GM12878 (cell line): Measurements from ENCODE around the gene DOCK2. TPM values are rescaled to one million over a fixed set of nuclear protein-coding genes. Genes with fewer than 3 reads are reported as not detected.

Source experiments
- ATAC-seq: fragments of 200-7000 bp; cut with Tn5 transposase; 3 replicates; pipeline ENCODE4 v1.9.1; 2020; ENCODE audit warnings: mild to moderate bottlenecking, moderate library complexity
- BruUV-seq: library from RNA; stranded (reverse); fragments of 400-500 nt; replicated peaks from 2 replicates; lab custom pipeline; 2021; lab: Mats Ljungman, UMichigan
- CTCF ChIA-PET: fragments of 300-600 bp; sonication (Branson Sonifier 250); formaldehyde crosslinking; extraction: SDS; loops from one replicate; lab custom pipeline; 2021; ENCODE audit warnings: inconsistent platforms; lab: Yijun Ruan, JAX
- POLR2A ChIA-PET: fragments of 350-600 bp; formaldehyde crosslinking; extraction: SDS; loops from one replicate; lab custom pipeline; 2021; ENCODE audit warnings: inconsistent platforms; lab: Charles Lee
- RAD21 ChIA-PET: fragments of 300-600 bp; sonication (Branson Sonifier 250); formaldehyde crosslinking; loops from one replicate; lab custom pipeline; 2023; ENCODE audit warnings: antibody characterized with exemption; ENCODE audit not compliant: unreplicated experiment; lab: Charles Lee
- SMC1A ChIA-PET: fragments of 300-600 bp; sonication (Branson Sonifier 250); formaldehyde crosslinking; loops from one replicate; lab custom pipeline; 2023; ENCODE audit not compliant: unreplicated experiment, uncharacterized antibody; lab: Charles Lee
- DNase-seq: peaks from one replicate; pipeline ENCODE4 v3.0.0-alpha.2; 2011; ENCODE audit warnings: low read depth, low spot score
- FAIRE-seq: peaks from 3 replicates; lab custom pipeline; 2011; peaks lifted over from hg19 to GRCh38; lab: Jason Lieb, UNC
- H2AFZ ChIP-seq: 2 replicates; pipeline ENCODE4 v1.6.0; 2011; ENCODE audit warnings: low read depth, low read length, control low read depth; ENCODE audit not compliant: control insufficient read depth
- H3K27ac ChIP-seq: 2 replicates; pipeline ENCODE4 v1.5.1; 2011; ENCODE audit warnings: control low read depth; ENCODE audit not compliant: control insufficient read depth, insufficient read depth
- H3K27me3 ChIP-seq, 2 experiments: replicated peaks in 1 of 2; 2 replicates each; pipeline versions ENCODE4 v1.6.0 to v1.6.1; 2011; ENCODE audit warnings: low read length in 1 of 2; ENCODE audit not compliant: control insufficient read depth in 2 of 2, insufficient read depth in 2 of 2
- H3K36me3 ChIP-seq, 2 experiments: 2 replicates each; pipeline ENCODE4 v1.5.1; 2011; ENCODE audit warnings: low read length in 1 of 2; ENCODE audit not compliant: control insufficient read depth in 2 of 2, insufficient read depth in 2 of 2
- H3K4me1 ChIP-seq: 2 replicates; pipeline ENCODE4 v1.6.1; 2011; ENCODE audit warnings: mild to moderate bottlenecking, low read length, moderate library complexity, mixed read lengths; ENCODE audit not compliant: control insufficient read depth, insufficient read depth
- H3K4me2 ChIP-seq: 2 replicates; pipeline ENCODE4 v1.6.0; 2011; ENCODE audit warnings: control low read depth; ENCODE audit not compliant: control insufficient read depth, insufficient read depth
- H3K4me3 ChIP-seq: fragments of 200-600 bp; sonication (generic); 2 replicates; pipeline ENCODE4 v1.5.1; 2016
- H3K79me2 ChIP-seq: 2 replicates; pipeline ENCODE4 v1.6.0; 2011; ENCODE audit warnings: low read length; ENCODE audit not compliant: control insufficient read depth, insufficient read depth
- H3K9ac ChIP-seq: 2 replicates; pipeline ENCODE4 v1.8.0; 2011; ENCODE audit warnings: low read length, control low read depth, mixed read lengths; ENCODE audit not compliant: control insufficient read depth, insufficient read depth
- H3K9me3 ChIP-seq: replicated peaks from 3 replicates; pipeline ENCODE4 v1.5.1; 2011; ENCODE audit warnings: mild to moderate bottlenecking, low read length; ENCODE audit not compliant: control insufficient read depth, insufficient read depth
- H4K20me1 ChIP-seq: 2 replicates; pipeline ENCODE4 v1.6.0; 2011; ENCODE audit not compliant: control insufficient read depth, insufficient read depth
- BRCA1 ChIP-seq: IDR thresholded peaks from 2 replicates; pipeline ENCODE4 v1.6.1; 2011; ENCODE audit warnings: low read depth, low read length, improper control_type of control experiment
- GABPA ChIP-seq: IDR thresholded peaks from 2 replicates; pipeline ENCODE4 v1.6.1; 2014; ENCODE audit warnings: antibody characterized with exemption, low read depth, mild to moderate bottlenecking, inconsistent platforms
- PML ChIP-seq: IDR thresholded peaks from 2 replicates; pipeline ENCODE4 v1.6.1; 2012; ENCODE audit warnings: low read length, inconsistent platforms
- PRDM15 ChIP-seq: fragments of 450-650 bp; formaldehyde crosslinking; IDR thresholded peaks from 2 replicates; pipeline ENCODE4 v1.4.0; 2020; ENCODE audit warnings: mild to moderate bottlenecking, moderate library complexity
- RELA ChIP-seq: fragments of 450-650 bp; IDR thresholded peaks from 2 replicates; pipeline ENCODE4 v1.8.0; 2014; ENCODE audit warnings: borderline replicate concordance; ENCODE audit not compliant: partially characterized antibody
- SMAD5 ChIP-seq: IDR thresholded peaks from 2 replicates; pipeline ENCODE4 v1.6.1; 2016; ENCODE audit warnings: antibody characterized with exemption, low read depth
- WGBS: methylation state at CpG from one replicate; pipeline ENCODE4 v1.1.6; 2016; ENCODE audit warnings: low lambda C conversion rate; ENCODE audit not compliant: insufficient replicate concordance, insufficient coverage; ENCODE audit errors: missing lambda C conversion rate; 5-methylcytosine and 5-hydroxymethylcytosine counted together
- in situ Hi-C: fragments of 300-500 bp; cut with MboI; formaldehyde crosslinking; loops from 9 replicates; pipeline ENCODE4 v1.14.3; 2018; ENCODE audit warnings: mixed read lengths
- intact Hi-C: fragments of 100-400 bp; cut with micrococcal nuclease; formaldehyde crosslinking; loops from one replicate; pipeline ENCODE4 v1.14.2; 2022; ENCODE audit not compliant: unreplicated experiment
- polyA plus RNA-seq, 11 experiments: library from polyadenylated mRNA; depleted of rRNA in 4 of 11; unstranded in 6 of 11; stranded (reverse) in 5 of 11; fragments of >200 nt; fragmentation: Nextera tagmentation in 4 of 11; fragmentation: Illumina TruSeq in 1 of 11; extraction: Ambion mirVana in 4 of 11; extraction: Trizol in 1 of 11; gene quantifications; 1 replicate in 1 of 11; 2 replicates in 10 of 11; pipeline versions ENCODE4 v1.2.1 to v1.2.3, GENCODE V29; 2011 to 2016; ENCODE audit warnings: inconsistent platforms in 2 of 11, missing spikeins in 2 of 11, low read depth in 1 of 11
- total RNA-seq, 4 experiments: library from RNA; depleted of rRNA in 3 of 4; stranded (reverse); fragments of >200 nt in 3 of 4; fragmentation: Illumina TruSeq in 1 of 4; extraction: Trizol in 1 of 4; gene quantifications; 2 replicates each; pipeline versions ENCODE4 v1.2.1 to v1.2.3, GENCODE V29; 2013 to 2021

DOCK2 gene
- total and polyA plus RNA-seq, 10 of the 15 experiments (the other 5 are each of a cell fraction or from before 2014, with no cell fraction given): 34.2 to 192 (median 118) TPM

- Histone ChIP-seq H3K9me3 (no peaks in the 10 kb centered on the region; the same call in 2 of the 3 replicates), H3K9ac (no peak overlapping the region), H4K20me1 (no peaks in the 10 kb centered on the region), H3K36me3 (peaks cover 8 to 35% of the 10 kb centered on the region in 2 experiments), H3K4me3 (no peak overlapping the region), H3K27me3 (no peaks in the 10 kb centered on the region), H3K4me1 (peaks cover 6% of the 10 kb centered on the region), H2AFZ (no peak overlapping the region), H3K27ac (no peak overlapping the region)
- POLR2A ChIA-PET: interaction anchor here (1.1 to 1.7 kb wide), 2 partner anchors 12 to 16 kb away, joined by 3 to 5 read pairs; no protein-coding TSS in a partner anchor
- CTCF ChIA-PET: no interaction called here
- intact Hi-C loops: no loop called here
- DNase-seq: no peak
- RAD21 ChIA-PET: interaction anchor here (1.6 kb wide), 1 partner anchor 34 kb away, joined by 4 read pairs; no protein-coding TSS in a partner anchor
- no peak for ATAC-seq
- no TSS peak for BruUV-seq
- TF ChIP-seq PML: no peak
- TF ChIP-seq SMAD5: no peak
- no peak for TF ChIP-seq BRCA1
- TF ChIP-seq GABPA: no peak
- TF ChIP-seq PRDM15 (CRISPR knock-in tag): no peak
- TF ChIP-seq RELA: no peak
- TF ChIP-seq, all 136 proteins: peak for 0
- WGBS: 97% methylated on average over 2 of the region's 2 CpGs
- FAIRE-seq: no peak
- Histone ChIP-seq H3K4me2 (no peak overlapping the region), H3K79me2 (no peaks in the 10 kb centered on the region)
- SMC1A ChIA-PET: interaction anchor here (4.7 kb wide), 1 partner anchor 34 kb away, joined by 13 read pairs; no protein-coding TSS in a partner anchor
- in situ Hi-C loops: no loop called here
These were observed 135.2 kb downstream of the DOCK2 start for GRCh38 chr5:169772256-169772655.
